D721Med (cell line): ENCODE results near the gene SFXN3.

Source experiments
- DNase-seq: peaks from one replicate; pipeline ENCODE4 v3.0.0; 2011; ENCODE audit warnings: low spot score; ENCODE audit not compliant: insufficient read length
- FAIRE-seq: peaks from 2 replicates; lab custom pipeline; 2011; peaks lifted over from hg19 to GRCh38; lab: Jason Lieb, UNC
- CTCF ChIP-seq: IDR thresholded peaks from 2 replicates; pipeline ENCODE4 v1.5.1; 2012; ENCODE audit warnings: mild to moderate bottlenecking, control low read depth; ENCODE audit not compliant: insufficient read depth; ENCODE audit errors: missing control alignments

The SFXN3 gene

DNA sequence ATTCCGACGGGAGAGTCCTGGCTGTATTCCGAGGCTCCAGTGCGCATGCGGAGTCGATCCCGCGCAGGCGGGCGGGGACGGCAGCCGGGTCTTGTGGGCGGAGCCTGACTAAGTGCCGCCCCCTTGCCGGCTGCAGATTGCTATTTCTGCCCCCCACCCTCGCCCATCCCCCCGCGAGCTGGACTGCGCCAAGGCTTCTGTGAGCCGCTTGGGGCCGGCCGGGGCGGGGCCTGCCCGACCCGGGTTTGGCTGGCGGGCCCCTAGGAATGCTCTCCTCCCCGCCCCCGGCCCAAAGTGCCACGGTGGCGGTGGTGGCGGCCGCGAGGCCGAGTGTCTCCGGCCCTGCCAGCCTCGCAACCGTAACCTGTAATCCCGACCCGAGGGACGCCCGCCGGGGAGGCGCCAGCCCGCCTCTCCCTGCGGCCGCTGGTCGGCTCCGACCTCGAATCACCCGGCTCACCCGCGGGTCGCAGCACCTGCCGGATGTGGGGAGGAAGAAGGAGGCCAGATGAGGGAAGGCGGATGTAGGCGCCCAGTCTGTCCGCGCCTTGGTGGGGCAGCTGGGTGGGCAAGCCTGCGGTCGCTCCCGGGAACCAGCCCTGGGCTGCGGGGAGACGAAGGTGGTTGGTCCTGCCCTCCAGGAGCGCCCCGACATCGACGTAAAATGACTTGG lies 30.1 kb downstream of the SFXN3 start:
- TF ChIP-seq CTCF = no peak
- FAIRE-seq (no peak), DNase-seq (peak; percentile 96)

GRCh38 chr10:101061624-101062231 lies 30.7 kb downstream of the SFXN3 start, which contains the start of gene KAZALD1:
KAZALD1 (plus strand) TSS chr10:101061989; CDS start chr10:101062593, 604 bp downstream.
- FAIRE-seq (no peak), DNase-seq (no peak)
- no peak for TF ChIP-seq CTCF

- peak; percentile 29 for TF ChIP-seq CTCF
- FAIRE-seq (no peak), DNase-seq (no peak)
Measured at GRCh38 chr10:101062232-101063049, 31.4 kb downstream of the SFXN3 start.

GRCh38 chr10:101063050-101063525 lies 32.1 kb downstream of the SFXN3 start:
- TF ChIP-seq CTCF = no peak
- DNase-seq (no peak), FAIRE-seq (no peak)

DNA sequence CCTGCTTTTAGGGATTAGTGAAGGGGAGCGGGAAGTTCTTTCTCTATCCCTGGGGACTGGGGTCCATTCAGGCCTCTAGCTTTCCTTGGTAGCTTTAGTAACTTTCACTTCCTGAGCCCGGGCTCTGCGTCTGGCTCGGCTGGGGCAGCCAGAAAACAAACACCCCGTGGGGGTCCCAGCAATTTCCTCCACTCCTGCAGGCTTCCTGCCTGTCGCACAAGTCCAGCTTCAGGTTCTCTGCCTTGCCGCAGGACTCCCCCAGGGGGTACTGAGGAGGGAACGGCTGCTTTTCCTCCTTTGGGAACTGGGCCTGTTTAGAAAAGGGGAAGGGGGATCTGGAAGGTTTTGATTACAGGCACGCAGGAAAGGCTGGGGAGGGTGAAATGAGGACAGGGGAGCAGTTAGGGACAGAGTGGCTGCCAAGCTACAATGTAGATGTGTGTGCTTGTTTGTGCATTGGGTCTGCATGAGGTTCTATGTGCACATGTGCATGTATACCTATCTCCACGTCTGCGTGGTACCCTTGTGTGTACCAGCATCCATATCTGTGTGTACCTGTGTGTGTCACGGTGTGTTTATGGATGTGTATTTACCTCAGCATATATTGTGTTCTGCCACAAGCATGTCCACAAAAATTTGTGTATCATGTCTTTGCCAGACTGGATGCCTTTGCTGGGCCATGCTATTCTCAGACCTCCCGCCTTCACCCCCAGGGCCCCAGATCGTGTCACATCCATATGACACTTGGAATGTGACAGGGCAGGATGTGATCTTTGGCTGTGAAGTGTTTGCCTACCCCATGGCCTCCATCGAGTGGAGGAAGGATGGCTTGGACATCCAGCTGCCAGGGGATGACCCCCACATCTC lies 32.7 kb downstream of the SFXN3 start:
- FAIRE-seq (no peak), DNase-seq (no peak)
- TF ChIP-seq CTCF = no peak

GRCh38 chr10:101064415-101065030 lies 33.5 kb downstream of the SFXN3 start:
- no peak for TF ChIP-seq CTCF
- no peak for FAIRE-seq
- no peak for DNase-seq
